Neural progenitor cell (in vitro differentiated cells): Measurements from ENCODE around the gene NOXO1.

Experiments used
- CTCF ChIP-seq: fragments of 200-600 bp; sonication (generic); IDR thresholded peaks from 2 replicates; pipeline ENCODE4 v1.5.1; 2017; ENCODE audit warnings: antibody characterized with exemption, mild to moderate bottlenecking
- EZH2 ChIP-seq: fragments of 200-600 bp; sonication (generic); IDR thresholded peaks from 2 replicates; pipeline ENCODE4 v1.6.1; 2017; ENCODE audit warnings: antibody characterized with exemption, mild to moderate bottlenecking, moderate library complexity
- EZH2phosphoT487 ChIP-seq: fragments of 200-600 bp; sonication (generic); IDR thresholded peaks from 2 replicates; pipeline ENCODE4 v1.6.1; 2017; ENCODE audit warnings: antibody characterized with exemption

GRCh38 chr16:1990351-1991134 is 9.3 kb upstream of the NOXO1 start:
- TF ChIP-seq CTCF, result no peak
- peak; percentile 71 for TF ChIP-seq EZH2phosphoT487
- no peak for TF ChIP-seq EZH2
